Medulla oblongata (tissue), 1 donor: ENCODE data around the gene SEPTIN8.

Experiments
- DNase-seq: peaks from one replicate; pipeline ENCODE4 v3.0.0-alpha.2; 2015; ENCODE audit errors: extremely low spot score

SEPTIN8 gene

GRCh38 chr5:132708645-132709044, 68.4 kb downstream of the SEPTIN8 start:
- no peak for DNase-seq

GRCh38 chr5:132704875-132705274, 72.2 kb downstream of the SEPTIN8 start:
- no peak for DNase-seq
